HepG2 (cell line): ENCODE data around the gene KLF16. TPM values are rescaled to one million over a fixed set of nuclear protein-coding genes. Genes with fewer than 3 reads are reported as not detected.
A peak's percentile ranks its signal among the peaks of the same experiment; 100 is the strongest.

Source experiments
- EP300 ChIP-seq, 3 experiments: sonication (generic) in 1 of 3; formaldehyde crosslinking in 1 of 3; IDR thresholded peaks; 2 replicates each; pipeline versions ENCODE4 v1.5.1 to v1.6.1; 2011 to 2020; ENCODE audit warnings: low read depth in 2 of 3, low read length in 2 of 3, borderline replicate concordance in 1 of 3, improper control_type of control experiment in 1 of 3, mild to moderate bottlenecking in 1 of 3, missing genetic modification reagents in 1 of 3, moderate library complexity in 1 of 3
- HNF4A ChIP-seq: sonication (generic); formaldehyde crosslinking; IDR thresholded peaks from 2 replicates; pipeline ENCODE4 v1.4.0; 2020; ENCODE audit warnings: missing genetic modification reagents
- KDM3A ChIP-seq: IDR thresholded peaks from 2 replicates; pipeline ENCODE4 v1.6.1; 2018; ENCODE audit warnings: low read depth, missing compliant biosample characterization
- TBX2 ChIP-seq: sonication (generic); formaldehyde crosslinking; IDR thresholded peaks from 2 replicates; pipeline ENCODE4 v1.5.0; 2020; ENCODE audit warnings: missing genetic modification reagents, mild to moderate bottlenecking, borderline replicate concordance
- TEAD2 ChIP-seq: sonication (generic); formaldehyde crosslinking; IDR thresholded peaks from 2 replicates; pipeline ENCODE4 v1.9.0; 2021; ENCODE audit warnings: missing genetic modification reagents
- YEATS4 ChIP-seq: sonication (generic); formaldehyde crosslinking; IDR thresholded peaks from 2 replicates; pipeline ENCODE4 v1.4.0; 2020; ENCODE audit warnings: missing genetic modification reagents, borderline replicate concordance
- ZNF432 ChIP-seq: sonication (generic); formaldehyde crosslinking; IDR thresholded peaks from 2 replicates; pipeline ENCODE4 v1.5.0; 2020; ENCODE audit warnings: missing genetic modification reagents, mild to moderate bottlenecking, borderline replicate concordance
- ZNF484 ChIP-seq: sonication (generic); formaldehyde crosslinking; IDR thresholded peaks from 2 replicates; pipeline ENCODE4 v1.5.1; 2020; ENCODE audit warnings: mild to moderate bottlenecking, low read depth, missing genetic modification reagents, borderline replicate concordance
- ZNF644 ChIP-seq: IDR thresholded peaks from 2 replicates; pipeline ENCODE4 v1.6.1; 2016; ENCODE audit warnings: low read depth
- ZSCAN9 ChIP-seq: IDR thresholded peaks from 2 replicates; pipeline ENCODE4 v1.6.1; 2016; ENCODE audit warnings: borderline replicate concordance
- polyA plus RNA-seq, 8 experiments: library from polyadenylated mRNA; depleted of rRNA in 3 of 8; stranded (reverse) in 7 of 8; unstranded in 1 of 8; fragments of >200 nt; fragmentation: Illumina TruSeq in 4 of 8; extraction: Trizol in 4 of 8; gene quantifications; 2 replicates each; pipeline versions ENCODE4 v1.2.1 to v1.2.3, GENCODE V29; 2011 to 2016; ENCODE audit warnings: low read depth in 4 of 8, missing spikeins in 1 of 8, mixed read lengths in 1 of 8; ENCODE audit not compliant: insufficient read depth in 1 of 8
- total RNA-seq, 5 experiments: library from RNA; depleted of rRNA; stranded (reverse); fragments of >200 nt; fragmentation: Illumina TruSeq; extraction: Trizol; gene quantifications; 2 replicates each; pipeline ENCODE4 v1.2.3, GENCODE V29; 2016; ENCODE audit warnings: low read depth in 1 of 5
- TF ChIP-seq, protein P1 (sequence below), 2 experiments: sonication (generic) in 1 of 2; formaldehyde crosslinking in 1 of 2; IDR thresholded peaks; 2 replicates each; pipeline versions ENCODE4 v1.4.0 to v1.6.1; 2016 to 2020; ENCODE audit warnings: borderline replicate concordance in 1 of 2, low read depth in 1 of 2, mild to moderate bottlenecking in 1 of 2, missing genetic modification reagents in 1 of 2
- TF ChIP-seq, protein P2 (sequence below): sonication (generic); formaldehyde crosslinking; IDR thresholded peaks from 2 replicates; pipeline ENCODE4 v1.5.0; 2020; ENCODE audit warnings: mild to moderate bottlenecking, missing genetic modification reagents
- TF ChIP-seq, protein P3 (sequence below): sonication (generic); formaldehyde crosslinking; IDR thresholded peaks from 2 replicates; pipeline ENCODE4 v1.4.0; 2020; ENCODE audit warnings: missing genetic modification reagents
- TF ChIP-seq, protein P4 (sequence below): sonication (generic); formaldehyde crosslinking; IDR thresholded peaks from 2 replicates; pipeline ENCODE4 v1.5.0; 2020; ENCODE audit warnings: missing genetic modification reagents
- TF ChIP-seq, protein P5 (sequence below): sonication (generic); IDR thresholded peaks from 2 replicates; pipeline ENCODE4 v1.6.1; 2016; ENCODE audit warnings: low read depth, borderline replicate concordance
- TF ChIP-seq, protein P6 (sequence below): sonication (generic); formaldehyde crosslinking; IDR thresholded peaks from 2 replicates; pipeline ENCODE4 v1.4.0; 2020; ENCODE audit warnings: missing genetic modification reagents, borderline replicate concordance

The KLF16 gene
- total and polyA plus RNA-seq, 2 of the 13 experiments (the other 11 are each of a cell fraction or from before 2014, with no cell fraction given), result 3.5 to 6.7 TPM

DNA sequence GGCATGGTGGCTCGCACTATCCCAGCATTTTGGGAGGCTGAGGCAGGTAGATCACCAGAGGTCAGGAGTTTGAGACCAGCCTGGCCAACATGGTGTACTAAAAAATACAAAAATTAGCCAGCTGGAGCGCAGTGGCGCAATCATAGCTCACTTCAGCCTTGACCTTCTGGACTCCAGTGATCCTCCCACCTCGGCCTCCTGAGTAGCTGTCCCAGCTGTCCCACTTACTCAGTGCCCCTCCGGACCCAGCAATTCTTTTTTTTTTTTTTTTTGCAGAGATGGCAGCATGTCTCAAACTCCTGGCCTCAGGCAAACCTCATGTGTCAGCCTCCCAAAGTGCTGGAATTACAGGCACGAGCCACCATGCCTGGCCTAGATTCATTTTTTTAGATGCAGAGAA lies 39.5 kb upstream of the KLF16 start (continued):
- TF ChIP-seq, protein P1, sequence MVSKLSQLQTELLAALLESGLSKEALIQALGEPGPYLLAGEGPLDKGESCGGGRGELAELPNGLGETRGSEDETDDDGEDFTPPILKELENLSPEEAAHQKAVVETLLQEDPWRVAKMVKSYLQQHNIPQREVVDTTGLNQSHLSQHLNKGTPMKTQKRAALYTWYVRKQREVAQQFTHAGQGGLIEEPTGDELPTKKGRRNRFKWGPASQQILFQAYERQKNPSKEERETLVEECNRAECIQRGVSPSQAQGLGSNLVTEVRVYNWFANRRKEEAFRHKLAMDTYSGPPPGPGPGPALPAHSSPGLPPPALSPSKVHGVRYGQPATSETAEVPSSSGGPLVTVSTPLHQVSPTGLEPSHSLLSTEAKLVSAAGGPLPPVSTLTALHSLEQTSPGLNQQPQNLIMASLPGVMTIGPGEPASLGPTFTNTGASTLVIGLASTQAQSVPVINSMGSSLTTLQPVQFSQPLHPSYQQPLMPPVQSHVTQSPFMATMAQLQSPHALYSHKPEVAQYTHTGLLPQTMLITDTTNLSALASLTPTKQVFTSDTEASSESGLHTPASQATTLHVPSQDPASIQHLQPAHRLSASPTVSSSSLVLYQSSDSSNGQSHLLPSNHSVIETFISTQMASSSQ (IDR thresholded peaks at IDR 0.05; ENCODE audit: low read depth), result no peak
- TF ChIP-seq, protein P1 (CRISPR knock-in tag; IDR thresholded peaks at IDR 0.05; ENCODE audit: borderline replicate concordance), result no peak
- TF ChIP-seq ZNF484 (CRISPR knock-in tag) (no peak), KDM3A (CRISPR knock-in tag) (no peak), YEATS4 (CRISPR knock-in tag) (0 out of 2 replicates have a peak, but pooled peaks have one; percentile 25), TBX2 (CRISPR knock-in tag) (0 out of 2 replicates have a peak, but pooled peaks have one; percentile 30), HNF4A (CRISPR knock-in tag) (peak; percentile 87), EP300 (IDR thresholded peaks at IDR 0.05; ENCODE audit: low read depth in 2 of 2, low read length in 2 of 2) (peak in 1 of 2 experiments; percentile 64; a peak in 1 of 4 replicates), EP300 (CRISPR knock-in tag; IDR thresholded peaks at IDR 0.05; ENCODE audit: borderline replicate concordance) (0 out of 2 replicates have a peak, but pooled peaks have one; percentile 18), ZNF432 (CRISPR knock-in tag) (no peak), TEAD2 (no peak), ZSCAN9 (no peak), ZNF644 (CRISPR knock-in tag) (no peak)
- TF ChIP-seq, protein P2, sequence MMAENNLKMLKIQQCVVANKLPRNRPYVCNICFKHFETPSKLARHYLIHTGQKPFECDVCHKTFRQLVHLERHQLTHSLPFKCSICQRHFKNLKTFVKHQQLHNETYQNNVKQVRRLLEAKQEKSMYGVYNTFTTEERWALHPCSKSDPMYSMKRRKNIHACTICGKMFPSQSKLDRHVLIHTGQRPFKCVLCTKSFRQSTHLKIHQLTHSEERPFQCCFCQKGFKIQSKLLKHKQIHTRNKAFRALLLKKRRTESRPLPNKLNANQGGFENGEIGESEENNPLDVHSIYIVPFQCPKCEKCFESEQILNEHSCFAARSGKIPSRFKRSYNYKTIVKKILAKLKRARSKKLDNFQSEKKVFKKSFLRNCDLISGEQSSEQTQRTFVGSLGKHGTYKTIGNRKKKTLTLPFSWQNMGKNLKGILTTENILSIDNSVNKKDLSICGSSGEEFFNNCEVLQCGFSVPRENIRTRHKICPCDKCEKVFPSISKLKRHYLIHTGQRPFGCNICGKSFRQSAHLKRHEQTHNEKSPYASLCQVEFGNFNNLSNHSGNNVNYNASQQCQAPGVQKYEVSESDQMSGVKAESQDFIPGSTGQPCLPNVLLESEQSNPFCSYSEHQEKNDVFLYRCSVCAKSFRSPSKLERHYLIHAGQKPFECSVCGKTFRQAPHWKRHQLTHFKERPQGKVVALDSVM, result peak; percentile 99
- TF ChIP-seq, protein P3, sequence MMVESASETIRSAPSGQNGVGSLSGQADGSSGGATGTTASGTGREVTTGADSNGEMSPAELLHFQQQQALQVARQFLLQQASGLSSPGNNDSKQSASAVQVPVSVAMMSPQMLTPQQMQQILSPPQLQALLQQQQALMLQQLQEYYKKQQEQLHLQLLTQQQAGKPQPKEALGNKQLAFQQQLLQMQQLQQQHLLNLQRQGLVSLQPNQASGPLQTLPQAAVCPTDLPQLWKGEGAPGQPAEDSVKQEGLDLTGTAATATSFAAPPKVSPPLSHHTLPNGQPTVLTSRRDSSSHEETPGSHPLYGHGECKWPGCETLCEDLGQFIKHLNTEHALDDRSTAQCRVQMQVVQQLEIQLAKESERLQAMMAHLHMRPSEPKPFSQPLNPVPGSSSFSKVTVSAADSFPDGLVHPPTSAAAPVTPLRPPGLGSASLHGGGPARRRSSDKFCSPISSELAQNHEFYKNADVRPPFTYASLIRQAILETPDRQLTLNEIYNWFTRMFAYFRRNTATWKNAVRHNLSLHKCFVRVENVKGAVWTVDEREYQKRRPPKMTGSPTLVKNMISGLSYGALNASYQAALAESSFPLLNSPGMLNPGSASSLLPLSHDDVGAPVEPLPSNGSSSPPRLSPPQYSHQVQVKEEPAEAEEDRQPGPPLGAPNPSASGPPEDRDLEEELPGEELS (CRISPR knock-in tag), result peak; percentile 29; the same call in 1 of the 2 replicates
- TF ChIP-seq, protein P4, sequence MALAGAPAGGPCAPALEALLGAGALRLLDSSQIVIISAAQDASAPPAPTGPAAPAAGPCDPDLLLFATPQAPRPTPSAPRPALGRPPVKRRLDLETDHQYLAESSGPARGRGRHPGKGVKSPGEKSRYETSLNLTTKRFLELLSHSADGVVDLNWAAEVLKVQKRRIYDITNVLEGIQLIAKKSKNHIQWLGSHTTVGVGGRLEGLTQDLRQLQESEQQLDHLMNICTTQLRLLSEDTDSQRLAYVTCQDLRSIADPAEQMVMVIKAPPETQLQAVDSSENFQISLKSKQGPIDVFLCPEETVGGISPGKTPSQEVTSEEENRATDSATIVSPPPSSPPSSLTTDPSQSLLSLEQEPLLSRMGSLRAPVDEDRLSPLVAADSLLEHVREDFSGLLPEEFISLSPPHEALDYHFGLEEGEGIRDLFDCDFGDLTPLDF (CRISPR knock-in tag), result 0 out of 2 replicates have a peak, but pooled peaks have one; percentile 29
- TF ChIP-seq, protein P5, sequence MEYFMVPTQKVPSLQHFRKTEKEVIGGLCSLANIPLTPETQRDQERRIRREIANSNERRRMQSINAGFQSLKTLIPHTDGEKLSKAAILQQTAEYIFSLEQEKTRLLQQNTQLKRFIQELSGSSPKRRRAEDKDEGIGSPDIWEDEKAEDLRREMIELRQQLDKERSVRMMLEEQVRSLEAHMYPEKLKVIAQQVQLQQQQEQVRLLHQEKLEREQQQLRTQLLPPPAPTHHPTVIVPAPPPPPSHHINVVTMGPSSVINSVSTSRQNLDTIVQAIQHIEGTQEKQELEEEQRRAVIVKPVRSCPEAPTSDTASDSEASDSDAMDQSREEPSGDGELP, result peak; percentile 92
- TF ChIP-seq, protein P6, sequence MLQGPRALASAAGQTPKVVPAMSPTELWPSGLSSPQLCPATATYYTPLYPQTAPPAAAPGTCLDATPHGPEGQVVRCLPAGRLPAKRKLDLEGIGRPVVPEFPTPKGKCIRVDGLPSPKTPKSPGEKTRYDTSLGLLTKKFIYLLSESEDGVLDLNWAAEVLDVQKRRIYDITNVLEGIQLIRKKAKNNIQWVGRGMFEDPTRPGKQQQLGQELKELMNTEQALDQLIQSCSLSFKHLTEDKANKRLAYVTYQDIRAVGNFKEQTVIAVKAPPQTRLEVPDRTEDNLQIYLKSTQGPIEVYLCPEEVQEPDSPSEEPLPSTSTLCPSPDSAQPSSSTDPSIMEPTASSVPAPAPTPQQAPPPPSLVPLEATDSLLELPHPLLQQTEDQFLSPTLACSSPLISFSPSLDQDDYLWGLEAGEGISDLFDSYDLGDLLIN, result no peak
